ENCODE results near the gene ZNF829. TPM values are rescaled to one million over a fixed set of nuclear protein-coding genes. Genes with fewer than 3 reads are reported as not detected.

The ZNF829 gene
- total and polyA plus RNA-seq, 2 of the 4 experiments (the other 2 are of a cell fraction) = 0.58 to 3.0 TPM

DNA sequence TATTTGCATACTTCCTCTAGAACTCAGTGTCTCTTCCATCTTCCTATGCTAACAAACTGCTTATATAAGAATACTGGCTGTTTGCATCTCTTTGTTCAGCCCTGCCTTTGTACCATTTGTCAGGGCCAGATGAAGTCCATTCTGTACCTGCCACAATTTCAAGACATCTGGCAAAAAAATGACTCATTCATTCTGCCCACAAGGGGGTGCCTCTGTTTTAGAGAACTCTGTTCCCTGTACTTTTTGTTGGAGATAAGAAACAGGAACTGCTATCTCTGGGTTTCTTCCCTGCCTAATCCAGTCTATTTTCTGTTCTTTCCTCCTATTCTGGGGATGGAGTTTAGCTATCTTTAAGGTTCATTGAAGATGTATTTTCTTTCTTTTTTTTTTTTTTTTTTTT, 23.1 kb upstream of the ZNF829 start:
- Histone ChIP-seq H3K18ac (ENCODE audit: low read depth, low read length) (no peak overlapping the region), H2BK5ac (ENCODE audit: low read depth, low read length, poor library complexity, severe bottlenecking) (no peak overlapping the region), H3K27ac (ENCODE audit: insufficient read depth, low read length) (no peak overlapping the region), H3K9me1 (ENCODE audit: insufficient read depth, low read length) (no peaks in the 10 kb centered on the region), H3K56ac (ENCODE audit: extremely low read depth, insufficient read depth, low read length) (no peak overlapping the region), H2BK120ac (ENCODE audit: low read depth, low read length) (no peak overlapping the region), H4K20me1 (ENCODE audit: insufficient read depth, low read length) (no peaks in the 10 kb centered on the region), H2AFZ (replicated peaks; ENCODE audit: low read length, poor library complexity) (no peak overlapping the region), H3K4me2 (ENCODE audit: low read depth, low read length) (no peak overlapping the region), H3K4me1 (ENCODE audit: control insufficient read depth, insufficient read depth, low read length) (no peaks in the 10 kb centered on the region), H2AK9ac (replicated peaks; ENCODE audit: low read depth, low read length, poor library complexity) (no peak overlapping the region), H3K23ac (ENCODE audit: low read depth, low read length) (no peak overlapping the region), H3K36me3 (ENCODE audit: control insufficient read depth, insufficient read depth, low read length) (peaks cover 12% of the 10 kb centered on the region), H2BK15ac (ENCODE audit: low read depth, low read length) (no peak overlapping the region), H3K79me1 (ENCODE audit: low read depth in 1 of 2, low read length in 2 of 2) (no peaks in the 10 kb centered on the region; a peak in 1 of 4 replicates), H4K8ac (ENCODE audit: low read depth in 2 of 2, low read length in 2 of 2) (no peak overlapping the region), H3K9me3 (ENCODE audit: control insufficient read depth, insufficient read depth, low read length) (peaks cover 7% of the 10 kb centered on the region; the same call in 1 of the 2 replicates), H3K14ac (replicated peaks; ENCODE audit: low read depth, low read length) (no peak overlapping the region), H2BK20ac (ENCODE audit: low read depth, low read length) (no peak overlapping the region), H3K4ac (ENCODE audit: low read depth, low read length) (no peak overlapping the region), H3K9ac (ENCODE audit: low read depth, low read length) (no peak overlapping the region), H4K5ac (ENCODE audit: low read depth, low read length) (no peak overlapping the region), H3K4me3 (ENCODE audit: insufficient read depth, low read depth, low read length) (no peak overlapping the region), H4K91ac (ENCODE audit: insufficient read depth, low read depth, low read length) (no peak overlapping the region), H2AK5ac (ENCODE audit: low read depth, low read length) (no peak overlapping the region), H3K27me3 (ENCODE audit: control insufficient read depth, insufficient read depth, low read length) (no peaks in the 10 kb centered on the region)
- POLR2A ChIA-PET (ENCODE audit: unreplicated experiment) = no interaction called here
- ATAC-seq (ENCODE audit: low read depth) (no peak), DNase-seq (no peak)
- CTCF ChIA-PET = interaction anchor here (0.6 kb wide), 1 partner anchor 17 kb away, joined by 3 read pairs; no protein-coding TSS in a partner anchor
- intact Hi-C loops (cut with micrococcal nuclease) (no loop called here), dilution Hi-C loops (cut with HindIII; ENCODE audit: low sequenced_read_pairs, unreplicated experiment) (no loop called here), in situ Hi-C loops (cut with MboI; ENCODE audit: low sequenced_read_pairs) (no loop called here)
- no TSS peak for BruUV-seq (replicated peaks)
- TF ChIP-seq MAZ (IDR thresholded peaks at IDR 0.05; ENCODE audit: borderline replicate concordance, low read depth, low read length) = no peak
- TF ChIP-seq, protein P1, sequence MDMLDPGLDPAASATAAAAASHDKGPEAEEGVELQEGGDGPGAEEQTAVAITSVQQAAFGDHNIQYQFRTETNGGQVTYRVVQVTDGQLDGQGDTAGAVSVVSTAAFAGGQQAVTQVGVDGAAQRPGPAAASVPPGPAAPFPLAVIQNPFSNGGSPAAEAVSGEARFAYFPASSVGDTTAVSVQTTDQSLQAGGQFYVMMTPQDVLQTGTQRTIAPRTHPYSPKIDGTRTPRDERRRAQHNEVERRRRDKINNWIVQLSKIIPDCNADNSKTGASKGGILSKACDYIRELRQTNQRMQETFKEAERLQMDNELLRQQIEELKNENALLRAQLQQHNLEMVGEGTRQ (IDR thresholded peaks at IDR 0.05; ENCODE audit: low read depth, low read length) = no peak
- TF ChIP-seq, protein P2, sequence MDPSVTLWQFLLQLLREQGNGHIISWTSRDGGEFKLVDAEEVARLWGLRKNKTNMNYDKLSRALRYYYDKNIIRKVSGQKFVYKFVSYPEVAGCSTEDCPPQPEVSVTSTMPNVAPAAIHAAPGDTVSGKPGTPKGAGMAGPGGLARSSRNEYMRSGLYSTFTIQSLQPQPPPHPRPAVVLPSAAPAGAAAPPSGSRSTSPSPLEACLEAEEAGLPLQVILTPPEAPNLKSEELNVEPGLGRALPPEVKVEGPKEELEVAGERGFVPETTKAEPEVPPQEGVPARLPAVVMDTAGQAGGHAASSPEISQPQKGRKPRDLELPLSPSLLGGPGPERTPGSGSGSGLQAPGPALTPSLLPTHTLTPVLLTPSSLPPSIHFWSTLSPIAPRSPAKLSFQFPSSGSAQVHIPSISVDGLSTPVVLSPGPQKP (IDR thresholded peaks at IDR 0.05; ENCODE audit: borderline replicate concordance, low read depth, low read length) = no peak
- no peak for TF ChIP-seq RFX5 (IDR thresholded peaks at IDR 0.05; ENCODE audit: low read depth, low read length)
- no peak for TF ChIP-seq RAD21 (IDR thresholded peaks at IDR 0.05; ENCODE audit: low read length)
- TF ChIP-seq, protein P3, sequence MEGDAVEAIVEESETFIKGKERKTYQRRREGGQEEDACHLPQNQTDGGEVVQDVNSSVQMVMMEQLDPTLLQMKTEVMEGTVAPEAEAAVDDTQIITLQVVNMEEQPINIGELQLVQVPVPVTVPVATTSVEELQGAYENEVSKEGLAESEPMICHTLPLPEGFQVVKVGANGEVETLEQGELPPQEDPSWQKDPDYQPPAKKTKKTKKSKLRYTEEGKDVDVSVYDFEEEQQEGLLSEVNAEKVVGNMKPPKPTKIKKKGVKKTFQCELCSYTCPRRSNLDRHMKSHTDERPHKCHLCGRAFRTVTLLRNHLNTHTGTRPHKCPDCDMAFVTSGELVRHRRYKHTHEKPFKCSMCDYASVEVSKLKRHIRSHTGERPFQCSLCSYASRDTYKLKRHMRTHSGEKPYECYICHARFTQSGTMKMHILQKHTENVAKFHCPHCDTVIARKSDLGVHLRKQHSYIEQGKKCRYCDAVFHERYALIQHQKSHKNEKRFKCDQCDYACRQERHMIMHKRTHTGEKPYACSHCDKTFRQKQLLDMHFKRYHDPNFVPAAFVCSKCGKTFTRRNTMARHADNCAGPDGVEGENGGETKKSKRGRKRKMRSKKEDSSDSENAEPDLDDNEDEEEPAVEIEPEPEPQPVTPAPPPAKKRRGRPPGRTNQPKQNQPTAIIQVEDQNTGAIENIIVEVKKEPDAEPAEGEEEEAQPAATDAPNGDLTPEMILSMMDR (conservative IDR thresholded peaks at IDR 0.05; ENCODE audit: low read depth, low read length) = no peak
- no peak for TF ChIP-seq POLR2A (IDR thresholded peaks at IDR 0.05; ENCODE audit: low read depth, low read length)
- TF ChIP-seq MAFK (IDR thresholded peaks at IDR 0.05; ENCODE audit: low read depth, low read length) = no peak
- TF ChIP-seq CEBPB (IDR thresholded peaks at IDR 0.05; ENCODE audit: low read depth, low read length) = no peak
- TF ChIP-seq FOS (IDR thresholded peaks at IDR 0.05; ENCODE audit: low read depth, low read length) = no peak
- TF ChIP-seq MXI1 (IDR thresholded peaks at IDR 0.05; ENCODE audit: borderline replicate concordance, low read depth, low read length) = no peak
- TF ChIP-seq RCOR1 (IDR thresholded peaks at IDR 0.05; ENCODE audit: insufficient replicate concordance, low read length) = no peak
- TF ChIP-seq SMC3 (IDR thresholded peaks at IDR 0.05; ENCODE audit: low read depth, low read length) = no peak
- no peak for TF ChIP-seq BHLHE40 (IDR thresholded peaks at IDR 0.05; ENCODE audit: low read depth, low read length)
- TF ChIP-seq CHD1 (IDR thresholded peaks at IDR 0.05; ENCODE audit: low read depth, low read length) = no peak
- TF ChIP-seq NFE2L2 (IDR thresholded peaks at IDR 0.05; ENCODE audit: low read depth, low read length) = no peak
